Testis (tissue), 2 donors: Measurements from ENCODE around the gene NECTIN2.

Source experiments
- POLR2A ChIP-seq: fragments of 450-650 bp; IDR thresholded peaks from one replicate; pipeline ENCODE4 v1.6.1; 2017; ENCODE audit warnings: antibody characterized with exemption, mild to moderate bottlenecking, moderate library complexity
- TF ChIP-seq, protein P1 (sequence below), 3 experiments: fragments of 450-650 bp in 2 of 3; fragments of 200-600 bp in 1 of 3; sonication (generic) in 1 of 3; IDR thresholded peaks; one replicate each; pipeline ENCODE4 v1.5.1; 2016 to 2019; ENCODE audit warnings: antibody characterized with exemption in 3 of 3, mild to moderate bottlenecking in 2 of 3, moderate library complexity in 1 of 3

DNA sequence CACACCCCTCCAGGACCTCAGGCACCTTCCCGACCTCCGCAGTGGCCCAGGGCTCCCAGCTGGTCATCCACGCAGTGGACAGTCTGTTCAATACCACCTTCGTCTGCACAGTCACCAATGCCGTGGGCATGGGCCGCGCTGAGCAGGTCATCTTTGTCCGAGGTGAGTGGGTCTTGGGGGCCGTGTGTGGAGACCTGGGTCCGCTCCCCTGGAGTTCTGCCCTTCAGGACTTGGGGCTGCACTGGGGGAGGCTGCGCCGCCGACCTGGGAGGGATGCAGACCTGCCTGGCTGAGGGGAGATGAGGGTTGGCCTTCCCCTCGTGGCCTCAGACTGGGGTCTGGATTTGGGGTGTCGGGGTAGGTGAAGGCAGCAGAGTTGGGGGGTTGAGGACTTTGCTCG lies 28.2 kb downstream of the NECTIN2 start:
- TF ChIP-seq, protein P1, sequence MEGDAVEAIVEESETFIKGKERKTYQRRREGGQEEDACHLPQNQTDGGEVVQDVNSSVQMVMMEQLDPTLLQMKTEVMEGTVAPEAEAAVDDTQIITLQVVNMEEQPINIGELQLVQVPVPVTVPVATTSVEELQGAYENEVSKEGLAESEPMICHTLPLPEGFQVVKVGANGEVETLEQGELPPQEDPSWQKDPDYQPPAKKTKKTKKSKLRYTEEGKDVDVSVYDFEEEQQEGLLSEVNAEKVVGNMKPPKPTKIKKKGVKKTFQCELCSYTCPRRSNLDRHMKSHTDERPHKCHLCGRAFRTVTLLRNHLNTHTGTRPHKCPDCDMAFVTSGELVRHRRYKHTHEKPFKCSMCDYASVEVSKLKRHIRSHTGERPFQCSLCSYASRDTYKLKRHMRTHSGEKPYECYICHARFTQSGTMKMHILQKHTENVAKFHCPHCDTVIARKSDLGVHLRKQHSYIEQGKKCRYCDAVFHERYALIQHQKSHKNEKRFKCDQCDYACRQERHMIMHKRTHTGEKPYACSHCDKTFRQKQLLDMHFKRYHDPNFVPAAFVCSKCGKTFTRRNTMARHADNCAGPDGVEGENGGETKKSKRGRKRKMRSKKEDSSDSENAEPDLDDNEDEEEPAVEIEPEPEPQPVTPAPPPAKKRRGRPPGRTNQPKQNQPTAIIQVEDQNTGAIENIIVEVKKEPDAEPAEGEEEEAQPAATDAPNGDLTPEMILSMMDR (IDR thresholded peaks at IDR 0.05): no peak
- TF ChIP-seq POLR2A: no peak
